Measurements from ENCODE around the gene CFAP97D2.

Gene CFAP97D2

DNA sequence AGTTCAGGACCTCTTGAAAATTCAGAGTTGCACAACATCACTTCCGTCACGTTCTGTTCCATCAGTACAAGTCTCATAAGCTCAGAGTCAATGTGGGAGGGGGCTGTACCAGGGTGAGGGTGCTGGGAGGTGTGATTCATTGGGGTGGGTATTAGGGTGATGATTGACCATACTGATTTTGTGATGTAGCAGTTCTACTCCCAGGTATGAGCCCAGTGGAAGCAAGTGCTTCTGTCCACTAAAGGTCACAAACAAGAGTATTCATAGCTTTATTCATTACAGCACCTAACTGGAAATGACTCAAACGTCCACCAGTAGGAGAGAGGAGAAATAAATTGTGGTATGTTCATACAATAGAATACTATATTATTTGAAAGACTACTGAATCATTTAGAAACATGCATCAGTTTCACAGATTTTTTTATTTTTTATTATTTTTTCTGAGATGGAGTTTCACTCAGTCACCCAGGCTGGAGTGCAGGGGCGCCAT lies 90.3 kb downstream of the CFAP97D2 start:
- DNase-seq (ENCODE audit: low spot score): no peak
